Measurements from ENCODE around the gene ERICH6.

GRCh38 chr3:150631515-150632221 lies 72.1 kb downstream of the ERICH6 start:
- TF ChIP-seq, protein P1, sequence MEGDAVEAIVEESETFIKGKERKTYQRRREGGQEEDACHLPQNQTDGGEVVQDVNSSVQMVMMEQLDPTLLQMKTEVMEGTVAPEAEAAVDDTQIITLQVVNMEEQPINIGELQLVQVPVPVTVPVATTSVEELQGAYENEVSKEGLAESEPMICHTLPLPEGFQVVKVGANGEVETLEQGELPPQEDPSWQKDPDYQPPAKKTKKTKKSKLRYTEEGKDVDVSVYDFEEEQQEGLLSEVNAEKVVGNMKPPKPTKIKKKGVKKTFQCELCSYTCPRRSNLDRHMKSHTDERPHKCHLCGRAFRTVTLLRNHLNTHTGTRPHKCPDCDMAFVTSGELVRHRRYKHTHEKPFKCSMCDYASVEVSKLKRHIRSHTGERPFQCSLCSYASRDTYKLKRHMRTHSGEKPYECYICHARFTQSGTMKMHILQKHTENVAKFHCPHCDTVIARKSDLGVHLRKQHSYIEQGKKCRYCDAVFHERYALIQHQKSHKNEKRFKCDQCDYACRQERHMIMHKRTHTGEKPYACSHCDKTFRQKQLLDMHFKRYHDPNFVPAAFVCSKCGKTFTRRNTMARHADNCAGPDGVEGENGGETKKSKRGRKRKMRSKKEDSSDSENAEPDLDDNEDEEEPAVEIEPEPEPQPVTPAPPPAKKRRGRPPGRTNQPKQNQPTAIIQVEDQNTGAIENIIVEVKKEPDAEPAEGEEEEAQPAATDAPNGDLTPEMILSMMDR (conservative IDR thresholded peaks at IDR 0.05; ENCODE audit: low read depth in 2 of 2): no peak
- no peak for TF ChIP-seq EZH2 (IDR thresholded peaks at IDR 0.05; ENCODE audit: low read depth, unreplicated experiment)
- no peak for TF ChIP-seq POLR2AphosphoS5 (IDR thresholded peaks at IDR 0.05; ENCODE audit: low read depth)
- no peak for TF ChIP-seq REST (IDR thresholded peaks at IDR 0.05; ENCODE audit: unreplicated experiment)
- TF ChIP-seq ZNF462 (CRISPR knock-in tag; IDR thresholded peaks at IDR 0.05): no peak
- TF ChIP-seq ETS1 (IDR thresholded peaks at IDR 0.05): no peak
